GM12878 (cell line): ENCODE data around the gene PODN.

Experiments used
- GABPA ChIP-seq: IDR thresholded peaks from 2 replicates; pipeline ENCODE4 v1.6.1; 2014; ENCODE audit warnings: antibody characterized with exemption, low read depth, mild to moderate bottlenecking, inconsistent platforms
- KDM1A ChIP-seq: fragments of 200-600 bp; sonication (generic); IDR thresholded peaks from 2 replicates; pipeline ENCODE4 v1.6.1; 2016; ENCODE audit warnings: borderline replicate concordance
- POLR2A ChIP-seq: IDR thresholded peaks from 2 replicates; pipeline ENCODE4 v1.6.1; 2011; ENCODE audit warnings: low read depth, mild to moderate bottlenecking, low read length
- TF ChIP-seq, protein P1 (sequence below), 3 experiments: IDR thresholded peaks in 2 of 3; conservative IDR thresholded peaks in 1 of 3; 2 replicates each; pipeline ENCODE4 v1.5.1; 2011; ENCODE audit warnings: low read depth in 3 of 3, low read length in 3 of 3, mild to moderate bottlenecking in 3 of 3, control low read depth in 2 of 3, moderate library complexity in 2 of 3, inconsistent platforms in 1 of 3, mixed read lengths in 1 of 3; ENCODE audit not compliant: control insufficient read depth in 2 of 3, insufficient read depth in 1 of 3; ENCODE audit errors: extremely low read depth in 1 of 3

DNA sequence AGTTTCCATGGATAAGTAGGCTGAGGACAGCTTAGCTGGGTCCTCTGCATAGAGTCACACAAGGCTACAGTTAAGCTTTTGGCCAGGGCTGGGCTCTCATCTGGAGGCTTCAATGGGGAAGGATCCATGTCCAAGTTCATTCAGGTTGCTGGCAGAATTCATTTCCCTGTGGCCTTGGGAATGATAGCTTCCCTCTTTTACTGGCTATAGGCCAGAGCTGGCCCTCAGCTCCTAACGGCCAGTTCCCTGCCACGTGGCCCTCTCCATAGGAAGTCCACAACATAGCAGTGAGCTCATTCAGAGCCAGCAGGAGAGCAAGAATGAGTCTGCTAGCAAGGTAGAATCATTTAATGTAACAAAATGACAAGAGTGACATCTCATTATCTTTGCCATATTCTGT, 15.1 kb upstream of the PODN start:
- TF ChIP-seq GABPA (no peak), KDM1A (no peak), POLR2A (no peak)
- TF ChIP-seq, protein P1, sequence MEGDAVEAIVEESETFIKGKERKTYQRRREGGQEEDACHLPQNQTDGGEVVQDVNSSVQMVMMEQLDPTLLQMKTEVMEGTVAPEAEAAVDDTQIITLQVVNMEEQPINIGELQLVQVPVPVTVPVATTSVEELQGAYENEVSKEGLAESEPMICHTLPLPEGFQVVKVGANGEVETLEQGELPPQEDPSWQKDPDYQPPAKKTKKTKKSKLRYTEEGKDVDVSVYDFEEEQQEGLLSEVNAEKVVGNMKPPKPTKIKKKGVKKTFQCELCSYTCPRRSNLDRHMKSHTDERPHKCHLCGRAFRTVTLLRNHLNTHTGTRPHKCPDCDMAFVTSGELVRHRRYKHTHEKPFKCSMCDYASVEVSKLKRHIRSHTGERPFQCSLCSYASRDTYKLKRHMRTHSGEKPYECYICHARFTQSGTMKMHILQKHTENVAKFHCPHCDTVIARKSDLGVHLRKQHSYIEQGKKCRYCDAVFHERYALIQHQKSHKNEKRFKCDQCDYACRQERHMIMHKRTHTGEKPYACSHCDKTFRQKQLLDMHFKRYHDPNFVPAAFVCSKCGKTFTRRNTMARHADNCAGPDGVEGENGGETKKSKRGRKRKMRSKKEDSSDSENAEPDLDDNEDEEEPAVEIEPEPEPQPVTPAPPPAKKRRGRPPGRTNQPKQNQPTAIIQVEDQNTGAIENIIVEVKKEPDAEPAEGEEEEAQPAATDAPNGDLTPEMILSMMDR (IDR thresholded peaks at IDR 0.05 in 2 of 3, conservative IDR thresholded peaks at IDR 0.05 in 1 of 3; ENCODE audit: control insufficient read depth in 2 of 3, extremely low read depth in 1 of 3, insufficient read depth in 1 of 3, low read depth in 3 of 3, low read length in 3 of 3) = no peak
